ENCODE results near the gene EEF2K. TPM values are rescaled to one million over a fixed set of nuclear protein-coding genes. Genes with fewer than 3 reads are reported as not detected.
A peak's percentile ranks its signal among the peaks of the same experiment; 100 is the strongest.

EEF2K gene
- total RNA-seq, 2 donors from 2014 or later: 9.8 to 15.8 TPM

GRCh38 chr16:22162656-22163009 lies 43.4 kb upstream of the EEF2K start:
- no peak overlapping the region for H3K27ac ChIP-seq (ENCODE audit: low read depth, low read length)
- H3K9ac ChIP-seq (ENCODE audit: extremely low read depth, low read length, poor library complexity, severe bottlenecking): no peak overlapping the region
- Mint-ChIP-seq H3K4me3 (peak overlapping the region; percentile 40), H3K36me3 (ENCODE audit: low read depth) (no peaks in the 10 kb centered on the region), H3K27me3 (ENCODE audit: insufficient read depth) (peaks cover 64% of the 10 kb centered on the region), H3K9me3 (peaks cover 2% of the 10 kb centered on the region), H3K4me1 (no peaks in the 10 kb centered on the region), H3K27ac (no peak overlapping the region)
- TF ChIP-seq CTCF (conservative IDR thresholded peaks at IDR 0.05): no peak
- WGBS, 2 experiments (ENCODE audit: insufficient coverage in 1 of 2, insufficient read length in 1 of 2): 45 to 64% methylated on average over 6 to 14 of the region's 14 CpGs
- H3K9me3 ChIP-seq (ENCODE audit: control insufficient read depth, low read length): no peaks in the 10 kb centered on the region
- no peaks in the 10 kb centered on the region for H3K36me3 ChIP-seq (ENCODE audit: control insufficient read depth, insufficient read depth, low read length)
- DNase-seq: no peak
- H3K4me1 ChIP-seq (ENCODE audit: control insufficient read depth, insufficient read depth, low read length): no peaks in the 10 kb centered on the region
- peak overlapping the region; percentile 60 for H3K4me3 ChIP-seq (ENCODE audit: low read length)
- H3K27me3 ChIP-seq (ENCODE audit: control insufficient read depth, insufficient read depth, low read length, poor library complexity, severe bottlenecking): peaks cover 47% of the 10 kb centered on the region

DNA sequence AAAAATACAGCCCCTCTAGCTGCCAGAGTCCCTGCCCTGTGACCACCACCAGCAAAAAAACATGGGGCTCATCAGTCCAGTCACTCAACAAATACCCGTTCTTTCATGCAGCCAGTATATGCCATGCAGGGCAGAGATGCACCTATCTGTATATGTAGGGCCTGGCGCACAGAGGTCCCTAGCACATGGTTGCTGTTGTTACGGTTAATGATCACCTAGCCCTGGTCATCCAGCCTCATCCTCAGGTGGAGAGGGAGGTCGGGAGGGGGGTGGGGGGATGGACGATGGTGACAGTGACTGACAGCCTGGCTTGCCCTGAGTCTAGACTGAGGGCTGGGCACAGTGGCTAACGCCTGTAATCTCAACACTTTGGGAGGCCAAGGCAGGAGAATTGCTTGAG lies 42.3 kb upstream of the EEF2K start:
- 81 to 92% methylated on average over 2 to 6 of the region's 6 CpGs for WGBS, 2 experiments (ENCODE audit: insufficient coverage in 1 of 2, insufficient read length in 1 of 2)
- Histone ChIP-seq H3K27me3 (ENCODE audit: control insufficient read depth, insufficient read depth, low read length, poor library complexity, severe bottlenecking) (peaks cover 47% of the 10 kb centered on the region), H3K9ac (ENCODE audit: extremely low read depth, low read length, poor library complexity, severe bottlenecking) (no peak overlapping the region), H3K27ac (ENCODE audit: low read depth, low read length) (no peak overlapping the region), H3K4me1 (ENCODE audit: control insufficient read depth, insufficient read depth, low read length) (no peaks in the 10 kb centered on the region), H3K9me3 (ENCODE audit: control insufficient read depth, low read length) (no peaks in the 10 kb centered on the region), H3K36me3 (ENCODE audit: control insufficient read depth, insufficient read depth, low read length) (no peaks in the 10 kb centered on the region), H3K4me3 (ENCODE audit: low read length) (no peak overlapping the region)
- H3K9me3 Mint-ChIP-seq: peaks cover 2% of the 10 kb centered on the region
- peaks cover 56% of the 10 kb centered on the region for H3K27me3 Mint-ChIP-seq (ENCODE audit: insufficient read depth)
- no peaks in the 10 kb centered on the region for H3K4me1 Mint-ChIP-seq
- TF ChIP-seq CTCF (conservative IDR thresholded peaks at IDR 0.05): no peak
- no peak for DNase-seq
- H3K36me3 Mint-ChIP-seq (ENCODE audit: low read depth): no peaks in the 10 kb centered on the region
- no peak overlapping the region for H3K27ac Mint-ChIP-seq
- no peak overlapping the region for H3K4me3 Mint-ChIP-seq

DNA sequence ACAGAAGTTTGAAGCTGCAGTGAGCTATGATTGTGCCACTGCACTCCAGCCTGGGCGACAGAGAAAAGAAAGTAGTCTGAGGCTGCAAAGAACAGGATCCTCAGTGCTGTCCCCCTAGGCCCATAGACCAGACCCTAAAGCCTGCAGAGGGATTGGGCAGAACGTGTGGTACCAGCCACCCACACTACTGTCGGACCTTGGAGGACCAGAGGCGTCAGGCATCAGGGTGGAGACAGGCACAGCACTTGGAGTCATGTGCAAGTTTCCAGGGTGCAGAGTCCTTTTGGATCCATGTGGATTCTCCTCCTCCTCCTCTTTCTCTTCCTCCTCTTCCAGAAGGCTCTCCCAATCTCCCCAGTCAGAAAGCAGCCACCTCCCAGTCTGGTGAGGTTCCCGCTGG lies 41.6 kb upstream of the EEF2K start:
- Mint-ChIP-seq H3K4me1 (no peaks in the 10 kb centered on the region), H3K4me3 (no peak overlapping the region), H3K27ac (no peak overlapping the region), H3K36me3 (ENCODE audit: low read depth) (no peaks in the 10 kb centered on the region), H3K27me3 (ENCODE audit: insufficient read depth) (peaks cover 50% of the 10 kb centered on the region), H3K9me3 (peaks cover 2% of the 10 kb centered on the region)
- no peak for TF ChIP-seq CTCF (conservative IDR thresholded peaks at IDR 0.05)
- no peak for DNase-seq
- Histone ChIP-seq H3K9ac (ENCODE audit: extremely low read depth, low read length, poor library complexity, severe bottlenecking) (no peak overlapping the region), H3K4me1 (ENCODE audit: control insufficient read depth, insufficient read depth, low read length) (no peaks in the 10 kb centered on the region), H3K36me3 (ENCODE audit: control insufficient read depth, insufficient read depth, low read length) (no peaks in the 10 kb centered on the region), H3K9me3 (ENCODE audit: control insufficient read depth, low read length) (no peaks in the 10 kb centered on the region), H3K27me3 (ENCODE audit: control insufficient read depth, insufficient read depth, low read length, poor library complexity, severe bottlenecking) (peaks cover 46% of the 10 kb centered on the region), H3K4me3 (ENCODE audit: low read length) (no peak overlapping the region), H3K27ac (ENCODE audit: low read depth, low read length) (no peak overlapping the region)
- 88 to 93% methylated on average over 3 to 5 of the region's 5 CpGs for WGBS, 2 experiments (ENCODE audit: insufficient coverage in 1 of 2, insufficient read length in 1 of 2)

Measured in endodermal cell (in vitro differentiated cells).